Gastrocnemius medialis (tissue), 4 donors: Measurements from ENCODE around the gene HES1.

ENCODE experiments used
- POLR2A ChIP-seq, 2 donors: fragments of 450-650 bp; IDR thresholded peaks; one replicate each; pipeline ENCODE4 v1.6.1; 2017; ENCODE audit warnings: antibody characterized with exemption in 2 of 2, mild to moderate bottlenecking in 2 of 2, moderate library complexity in 2 of 2
- TF ChIP-seq, protein P1 (sequence below), 5 experiments: fragments of 450-650 bp in 3 of 5; fragments of 200-600 bp in 2 of 5; sonication (generic) in 2 of 5; IDR thresholded peaks in 4 of 5; conservative IDR thresholded peaks in 1 of 5; 1 replicate in 4 of 5; 2 replicates in 1 of 5; pipeline ENCODE4 v1.5.1; 2016 to 2019; ENCODE audit warnings: antibody characterized with exemption in 5 of 5, mild to moderate bottlenecking in 3 of 5, moderate library complexity in 3 of 5

DNA sequence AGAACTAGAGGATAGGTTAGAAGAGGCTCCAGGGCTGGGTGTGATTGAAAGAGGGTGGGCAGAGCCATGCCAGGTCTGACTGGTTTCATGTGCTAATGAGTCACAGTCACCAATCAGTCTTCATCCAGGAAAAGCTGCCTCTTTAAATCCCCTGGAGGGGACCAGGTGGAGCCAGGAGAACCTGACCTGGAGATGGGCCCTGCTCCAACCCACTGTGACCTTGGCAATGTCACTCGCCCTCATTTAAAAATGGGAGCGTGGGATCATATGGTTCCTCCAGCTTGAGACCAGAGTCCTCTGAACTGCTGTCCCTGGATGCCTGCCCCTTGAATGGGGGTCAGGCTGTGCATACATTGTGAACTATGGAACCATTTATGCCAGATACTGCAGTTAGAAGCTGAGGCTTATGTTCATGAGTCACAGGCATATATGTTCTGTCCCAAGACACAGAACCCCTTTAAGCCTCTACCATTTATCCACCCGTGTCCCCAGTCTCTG lies 23.0 kb downstream of the HES1 start:
- TF ChIP-seq POLR2A (IDR thresholded peaks at IDR 0.05): no peak
- TF ChIP-seq, protein P1, sequence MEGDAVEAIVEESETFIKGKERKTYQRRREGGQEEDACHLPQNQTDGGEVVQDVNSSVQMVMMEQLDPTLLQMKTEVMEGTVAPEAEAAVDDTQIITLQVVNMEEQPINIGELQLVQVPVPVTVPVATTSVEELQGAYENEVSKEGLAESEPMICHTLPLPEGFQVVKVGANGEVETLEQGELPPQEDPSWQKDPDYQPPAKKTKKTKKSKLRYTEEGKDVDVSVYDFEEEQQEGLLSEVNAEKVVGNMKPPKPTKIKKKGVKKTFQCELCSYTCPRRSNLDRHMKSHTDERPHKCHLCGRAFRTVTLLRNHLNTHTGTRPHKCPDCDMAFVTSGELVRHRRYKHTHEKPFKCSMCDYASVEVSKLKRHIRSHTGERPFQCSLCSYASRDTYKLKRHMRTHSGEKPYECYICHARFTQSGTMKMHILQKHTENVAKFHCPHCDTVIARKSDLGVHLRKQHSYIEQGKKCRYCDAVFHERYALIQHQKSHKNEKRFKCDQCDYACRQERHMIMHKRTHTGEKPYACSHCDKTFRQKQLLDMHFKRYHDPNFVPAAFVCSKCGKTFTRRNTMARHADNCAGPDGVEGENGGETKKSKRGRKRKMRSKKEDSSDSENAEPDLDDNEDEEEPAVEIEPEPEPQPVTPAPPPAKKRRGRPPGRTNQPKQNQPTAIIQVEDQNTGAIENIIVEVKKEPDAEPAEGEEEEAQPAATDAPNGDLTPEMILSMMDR (IDR thresholded peaks at IDR 0.05 in 4 of 5, conservative IDR thresholded peaks at IDR 0.05 in 1 of 5): no peak
